ENCODE results near the gene RGS7BP.

- TF ChIP-seq CTCF (IDR thresholded peaks at IDR 0.05): no peak
- TF ChIP-seq TCF7L2 (IDR thresholded peaks at IDR 0.05; ENCODE audit: low read depth, low read length): no peak
Measured at GRCh38 chr5:64644831-64645230, 139.0 kb downstream of the RGS7BP start.

All from Panc1 (cell line).